ENCODE data around the gene KAT2B.

DNA sequence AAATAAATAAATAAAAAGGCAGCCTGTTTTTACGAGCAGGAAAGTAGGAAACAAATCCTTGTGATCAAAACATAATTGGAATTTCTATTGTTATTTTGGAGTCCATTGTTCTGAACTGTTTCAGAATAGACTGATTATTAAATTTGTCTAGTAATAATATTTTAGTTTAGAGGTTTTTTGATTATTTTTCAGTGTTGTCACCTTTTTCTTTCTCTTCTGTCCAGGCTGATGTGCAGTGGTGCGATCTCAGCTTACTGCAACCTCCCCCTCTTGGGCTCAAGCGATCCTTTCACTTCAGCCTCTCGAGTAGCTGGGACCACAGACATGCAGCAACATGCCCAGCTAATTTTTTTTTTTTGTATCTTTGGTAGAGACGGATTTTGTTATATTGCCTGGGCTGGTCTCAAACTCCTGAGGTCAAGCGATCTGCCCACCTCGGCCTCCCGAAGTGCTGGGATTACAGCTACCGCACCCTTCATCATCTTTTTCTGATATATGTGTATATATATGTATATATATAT lies 38.0 kb downstream of the KAT2B start:
- TF ChIP-seq, protein P1, sequence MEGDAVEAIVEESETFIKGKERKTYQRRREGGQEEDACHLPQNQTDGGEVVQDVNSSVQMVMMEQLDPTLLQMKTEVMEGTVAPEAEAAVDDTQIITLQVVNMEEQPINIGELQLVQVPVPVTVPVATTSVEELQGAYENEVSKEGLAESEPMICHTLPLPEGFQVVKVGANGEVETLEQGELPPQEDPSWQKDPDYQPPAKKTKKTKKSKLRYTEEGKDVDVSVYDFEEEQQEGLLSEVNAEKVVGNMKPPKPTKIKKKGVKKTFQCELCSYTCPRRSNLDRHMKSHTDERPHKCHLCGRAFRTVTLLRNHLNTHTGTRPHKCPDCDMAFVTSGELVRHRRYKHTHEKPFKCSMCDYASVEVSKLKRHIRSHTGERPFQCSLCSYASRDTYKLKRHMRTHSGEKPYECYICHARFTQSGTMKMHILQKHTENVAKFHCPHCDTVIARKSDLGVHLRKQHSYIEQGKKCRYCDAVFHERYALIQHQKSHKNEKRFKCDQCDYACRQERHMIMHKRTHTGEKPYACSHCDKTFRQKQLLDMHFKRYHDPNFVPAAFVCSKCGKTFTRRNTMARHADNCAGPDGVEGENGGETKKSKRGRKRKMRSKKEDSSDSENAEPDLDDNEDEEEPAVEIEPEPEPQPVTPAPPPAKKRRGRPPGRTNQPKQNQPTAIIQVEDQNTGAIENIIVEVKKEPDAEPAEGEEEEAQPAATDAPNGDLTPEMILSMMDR (IDR thresholded peaks at IDR 0.05), result no peak
- no peak for TF ChIP-seq EP300 (IDR thresholded peaks at IDR 0.05)
- TF ChIP-seq POLR2A (IDR thresholded peaks at IDR 0.05), result no peak
- TF ChIP-seq POLR2AphosphoS5 (IDR thresholded peaks at IDR 0.05), result no peak

Measured in gastroesophageal sphincter (tissue), 3 donors.